ENCODE results near the gene OSBPL6. TPM values are rescaled to one million over a fixed set of nuclear protein-coding genes. Genes with fewer than 3 reads are reported as not detected.
"Not testable (repeated sequence)": the region's sequence is repeated elsewhere in the genome, so short reads cannot be mapped to it uniquely, and the experiment has no call there.

The OSBPL6 gene
- total RNA-seq, 4 donors from 2014 or later, result 1.5 to 4.0 (median 3.1) TPM

GRCh38 chr2:178173657-178174056 is 20.7 kb upstream of the OSBPL6 start:
- 89% methylated on average over 1 of the region's 1 CpG for WGBS, 2 donors (ENCODE audit: low coverage in 1 of 2)

DNA sequence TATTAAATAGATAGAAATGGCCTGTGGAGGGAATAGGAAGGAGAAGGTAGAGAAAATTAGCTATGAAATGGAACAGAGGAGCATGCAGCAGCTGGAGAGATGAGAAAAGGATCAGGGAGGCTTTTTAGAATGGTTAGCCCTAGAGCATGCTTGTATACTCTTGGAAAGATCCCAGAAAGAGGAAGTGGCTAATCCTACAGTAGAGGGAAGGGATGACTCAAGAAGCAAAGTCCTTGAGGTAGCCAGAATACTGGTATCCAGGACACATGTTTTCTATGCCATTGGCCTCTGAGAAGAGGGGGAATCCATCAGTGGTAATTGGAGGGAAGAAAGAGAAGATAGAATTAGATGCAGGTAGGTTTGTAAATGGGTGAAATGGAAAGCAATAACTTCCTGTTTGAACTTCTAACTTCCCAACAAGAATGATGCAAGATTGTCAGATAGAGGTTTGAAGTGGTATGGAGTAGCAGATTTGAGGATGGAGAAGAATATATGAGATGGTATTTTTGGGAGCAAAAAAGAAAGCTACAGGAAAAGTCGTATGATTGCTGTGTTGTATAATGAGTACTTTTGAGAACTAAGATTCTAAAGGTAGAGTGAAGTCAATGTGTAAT is 17.1 kb upstream of the OSBPL6 start:
- Histone ChIP-seq H3K9me3 (no peaks in the 10 kb centered on the region), H3K27me3 (no peaks in the 10 kb centered on the region), H3K4me3 (no peak overlapping the region), H3K4me1 (no peaks in the 10 kb centered on the region), H3K36me3 (no peaks in the 10 kb centered on the region), H3K27ac (no peak overlapping the region)
- no peak for TF ChIP-seq EP300 (IDR thresholded peaks at IDR 0.05)
- TF ChIP-seq CTCF (IDR thresholded peaks at IDR 0.05), result no peak
- TF ChIP-seq POLR2A (IDR thresholded peaks at IDR 0.05), result no peak
- TF ChIP-seq POLR2AphosphoS5 (IDR thresholded peaks at IDR 0.05), result no peak
- ATAC-seq, result no peak
- WGBS, 2 donors (ENCODE audit: low coverage in 1 of 2), result 65 to 89% methylated on average over 1 of the region's 1 CpG

More at GRCh38 chr2:178173657-178174056, 20.7 kb upstream of the OSBPL6 start:
- no peaks in the 10 kb centered on the region for H3K36me3 ChIP-seq
- ATAC-seq, result no peak
- H3K4me3 ChIP-seq, result no peak overlapping the region
- H3K27me3 ChIP-seq, result no peaks in the 10 kb centered on the region
- TF ChIP-seq CTCF (IDR thresholded peaks at IDR 0.05), result no peak
- no peak for TF ChIP-seq POLR2AphosphoS5 (IDR thresholded peaks at IDR 0.05)
- TF ChIP-seq POLR2A (IDR thresholded peaks at IDR 0.05), result no peak
- no peak for TF ChIP-seq EP300 (IDR thresholded peaks at IDR 0.05)
- H3K4me1 ChIP-seq, result no peaks in the 10 kb centered on the region
- H3K9me3 ChIP-seq, result peaks cover 0 to 5% (median 0%) of the 10 kb centered on the region in 3 donors
- no peak overlapping the region for H3K27ac ChIP-seq

DNA sequence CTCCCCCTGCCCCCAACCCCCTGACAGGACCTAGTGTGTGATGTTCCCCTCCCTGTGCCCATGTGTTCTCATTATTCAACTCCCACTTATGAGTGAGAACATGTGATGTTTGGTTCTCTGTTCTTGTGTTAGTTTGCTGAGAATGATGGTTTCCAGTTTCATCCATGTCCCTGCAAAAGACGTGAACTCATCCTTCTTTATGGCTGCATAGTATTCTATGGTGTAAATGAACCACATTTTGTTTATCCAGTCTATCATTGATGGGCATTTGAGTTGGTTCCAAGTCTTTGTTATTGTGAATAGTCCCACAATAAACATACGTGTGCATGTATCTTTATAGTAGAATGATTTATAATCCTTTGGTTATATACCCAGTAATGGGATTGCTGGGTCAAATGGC is 13.7 kb upstream of the OSBPL6 start:
- not testable (repeated sequence) for H3K36me3 ChIP-seq, H3K4me3 ChIP-seq, H3K27ac ChIP-seq, H3K27me3 ChIP-seq, ATAC-seq, H3K4me1 ChIP-seq, H3K9me3 ChIP-seq
- 80 to 85% methylated on average over 2 of the region's 2 CpGs for WGBS, 2 donors (ENCODE audit: low coverage in 1 of 2)

GRCh38 chr2:178187861-178188260 is 6.5 kb upstream of the OSBPL6 start:
- Histone ChIP-seq H3K9me3 (no peaks in the 10 kb centered on the region), H3K36me3 (no peaks in the 10 kb centered on the region), H3K27ac (no peak overlapping the region), H3K4me1 (no peaks in the 10 kb centered on the region), H3K27me3 (peaks cover 5% of the 10 kb centered on the region), H3K4me3 (no peak overlapping the region)
- 92 to 100% methylated on average over 3 to 4 of the region's 4 CpGs for WGBS, 2 donors (ENCODE audit: low coverage in 1 of 2)
- no peak for ATAC-seq
- TF ChIP-seq POLR2A (IDR thresholded peaks at IDR 0.05) (no peak), EP300 (IDR thresholded peaks at IDR 0.05) (no peak), POLR2AphosphoS5 (IDR thresholded peaks at IDR 0.05) (no peak), CTCF (IDR thresholded peaks at IDR 0.05) (no peak)

DNA sequence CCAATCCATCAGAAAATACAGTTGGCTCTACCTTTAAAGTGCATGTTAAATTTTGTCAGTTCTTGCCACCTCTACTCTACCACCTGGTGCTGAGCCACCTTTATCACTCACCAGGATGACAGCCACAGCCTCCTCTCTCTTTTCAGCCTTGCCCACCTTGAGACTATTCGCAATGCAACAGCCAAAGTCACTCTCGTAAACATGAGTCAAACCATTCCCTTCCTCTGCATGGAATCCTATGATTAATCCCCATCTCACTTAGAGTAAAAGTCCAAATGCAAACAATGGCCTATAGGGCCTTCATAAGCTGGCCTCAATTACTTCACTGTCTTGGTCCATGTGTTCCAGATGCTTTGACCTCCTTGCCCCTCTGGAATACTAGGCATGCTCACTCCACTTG is 5.8 kb upstream of the OSBPL6 start:
- H3K36me3 ChIP-seq, result no peaks in the 10 kb centered on the region
- peaks cover 5% of the 10 kb centered on the region for H3K27me3 ChIP-seq
- 100% methylated on average over 2 of the region's 2 CpGs; no CpG with 5 or more reads in 1 of the 2 donors for WGBS, 2 donors (ENCODE audit: low coverage in 1 of 2)
- H3K4me3 ChIP-seq, result no peak overlapping the region
- peaks cover 0 to 4% (median 2%) of the 10 kb centered on the region in 3 donors for H3K4me1 ChIP-seq
- H3K27ac ChIP-seq, result no peak overlapping the region
- TF ChIP-seq POLR2A (IDR thresholded peaks at IDR 0.05), result no peak
- no peak for TF ChIP-seq POLR2AphosphoS5 (IDR thresholded peaks at IDR 0.05)
- TF ChIP-seq CTCF (IDR thresholded peaks at IDR 0.05), result no peak
- TF ChIP-seq EP300 (IDR thresholded peaks at IDR 0.05), result no peak
- H3K9me3 ChIP-seq, result no peaks in the 10 kb centered on the region
- no peak for ATAC-seq

Measured in gastroesophageal sphincter (tissue), 4 donors.